Hepatocyte (in vitro differentiated cells): Measurements from ENCODE around the gene ATIC. TPM values are rescaled to one million over a fixed set of nuclear protein-coding genes. Genes with fewer than 3 reads are reported as not detected.

Experiments used
- DNase-seq: peaks from one replicate; pipeline ENCODE4 v3.0.0-alpha.2; 2016; ENCODE audit warnings: low spot score
- H2AFZ ChIP-seq: fragments of 200-600 bp; sonication (generic); 2 replicates; pipeline ENCODE4 v1.6.0; 2016; ENCODE audit warnings: antibody characterized with exemption, mild to moderate bottlenecking
- H3K27ac ChIP-seq: fragments of 200-600 bp; sonication (generic); 2 replicates; pipeline ENCODE4 v1.5.1; 2016; ENCODE audit warnings: mild to moderate bottlenecking
- H3K27me3 ChIP-seq: fragments of 200-600 bp; sonication (generic); 2 replicates; pipeline ENCODE4 v1.6.1; 2016
- H3K36me3 ChIP-seq: fragments of 200-600 bp; sonication (generic); replicated peaks from 2 replicates; pipeline ENCODE4 v1.5.1; 2016; ENCODE audit warnings: low read depth; ENCODE audit not compliant: insufficient read depth
- H3K4me1 ChIP-seq: fragments of 200-600 bp; sonication (generic); 2 replicates; pipeline ENCODE4 v1.5.1; 2016; ENCODE audit warnings: mild to moderate bottlenecking, moderate library complexity; ENCODE audit not compliant: insufficient read depth
- H3K4me2 ChIP-seq: fragments of 200-600 bp; sonication (generic); 2 replicates; pipeline ENCODE4 v1.6.0; 2016
- H3K4me3 ChIP-seq: fragments of 200-600 bp; sonication (generic); 2 replicates; pipeline ENCODE4 v1.5.1; 2016; ENCODE audit warnings: mild to moderate bottlenecking
- H3K79me2 ChIP-seq: fragments of 200-600 bp; sonication (generic); 2 replicates; pipeline ENCODE4 v1.6.0; 2017; ENCODE audit warnings: mild to moderate bottlenecking
- H3K9me2 ChIP-seq: fragments of 200-600 bp; sonication (generic); replicated peaks from 2 replicates; pipeline ENCODE4 v1.6.0; 2017; ENCODE audit warnings: mild to moderate bottlenecking; ENCODE audit not compliant: insufficient read depth
- H3K9me3 ChIP-seq: fragments of 200-600 bp; sonication (generic); 2 replicates; pipeline ENCODE4 v1.5.1; 2016; ENCODE audit warnings: low read depth, mild to moderate bottlenecking
- H4K20me1 ChIP-seq: fragments of 200-600 bp; sonication (generic); 2 replicates; pipeline ENCODE4 v1.6.0; 2016; ENCODE audit warnings: mild to moderate bottlenecking; ENCODE audit not compliant: insufficient read depth, poor library complexity, severe bottlenecking
- CTCF ChIP-seq: fragments of 200-600 bp; sonication (generic); IDR thresholded peaks from 2 replicates; pipeline ENCODE4 v1.5.1; 2016; ENCODE audit warnings: antibody characterized with exemption, mild to moderate bottlenecking; ENCODE audit not compliant: poor library complexity
- EZH2 ChIP-seq: fragments of 200-600 bp; sonication (generic); IDR thresholded peaks from 2 replicates; pipeline ENCODE4 v1.6.1; 2016; ENCODE audit warnings: antibody characterized with exemption, mild to moderate bottlenecking, borderline replicate concordance
- EZH2phosphoT487 ChIP-seq: fragments of 200-600 bp; sonication (generic); IDR thresholded peaks from one replicate; pipeline ENCODE4 v1.6.1; 2018; ENCODE audit warnings: antibody characterized with exemption, mild to moderate bottlenecking, low read depth, moderate library complexity; ENCODE audit not compliant: unreplicated experiment, severe bottlenecking
- WGBS: methylation state at CpG from one replicate; pipeline ENCODE4 v1.1.6; 2016; ENCODE audit warnings: low lambda C conversion rate; ENCODE audit errors: missing lambda C conversion rate; 5-methylcytosine and 5-hydroxymethylcytosine counted together
- polyA plus RNA-seq: library from polyadenylated mRNA; unstranded; fragments of >200 nt; fragmentation: Nextera tagmentation; extraction: Ambion mirVana; gene quantifications from 2 replicates; pipeline ENCODE4 v1.2.1, GENCODE V29; 2016
- total RNA-seq: library from RNA; depleted of rRNA; stranded (reverse); fragments of >200 nt; gene quantifications from 2 replicates; pipeline ENCODE4 v1.2.3, GENCODE V29; 2014

ATIC gene
- total RNA-seq = 19.4 and 19.6 TPM in 2 replicates
- polyA plus RNA-seq = 82.1 and 82.7 TPM in 2 replicates

- H2AFZ ChIP-seq = peak within 1 kb of the TSS; percentile 86
These were observed at the start of gene ATIC for GRCh38 chr2:215311625-215312396. Gene ATIC (plus strand): TSS chr2:215312059. CDS start chr2:215312143, 84 bp downstream.

DNA sequence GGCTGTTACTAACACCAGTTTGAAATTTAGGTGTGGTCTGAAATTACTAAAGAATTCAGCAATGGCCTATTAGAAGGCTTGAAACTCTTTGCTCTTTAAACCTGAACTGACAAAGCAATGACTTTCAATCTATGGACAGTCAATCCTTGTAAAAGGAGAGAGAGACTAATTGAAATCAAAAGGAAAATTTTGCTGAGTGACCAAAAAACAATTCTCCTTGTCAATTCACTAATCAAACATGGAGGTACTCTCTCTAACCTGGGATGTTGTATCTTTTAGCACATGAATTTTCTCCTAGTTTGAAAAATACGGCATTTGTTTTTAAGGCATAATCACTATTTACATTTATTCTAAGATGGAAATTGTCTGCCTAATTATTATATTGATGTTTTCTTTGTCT is 49.6 kb upstream of the ATIC start:
- WGBS = 79% methylated on average over 1 of the region's 1 CpG
- no peaks in the 10 kb centered on the region for H3K36me3 ChIP-seq
- no peaks in the 10 kb centered on the region for H3K9me3 ChIP-seq
- H3K4me3 ChIP-seq = no peak overlapping the region
- no peaks in the 10 kb centered on the region for H4K20me1 ChIP-seq
- no peak for TF ChIP-seq EZH2phosphoT487
- TF ChIP-seq CTCF = no peak
- TF ChIP-seq EZH2 = no peak
- H3K27me3 ChIP-seq = no peaks in the 10 kb centered on the region
- no peaks in the 10 kb centered on the region for H3K9me2 ChIP-seq
- no peak for DNase-seq
- H3K27ac ChIP-seq = no peak overlapping the region
- no peaks in the 10 kb centered on the region for H3K4me1 ChIP-seq
- no peak overlapping the region for H2AFZ ChIP-seq
- no peak overlapping the region for H3K4me2 ChIP-seq
- no peaks in the 10 kb centered on the region for H3K79me2 ChIP-seq

More at GRCh38 chr2:215311625-215312396, at the start of gene ATIC:
- Histone ChIP-seq H3K27ac (peak within 1 kb of the TSS; percentile 70), H3K27me3 (no peaks in the 10 kb centered on the region), H4K20me1 (no peaks in the 10 kb centered on the region), H3K4me2 (peak within 1 kb of the TSS; percentile 89), H3K36me3 (no peaks in the 10 kb centered on the region), H3K4me3 (peak within 1 kb of the TSS; percentile 55), H3K9me2 (no peaks in the 10 kb centered on the region), H3K9me3 (no peaks in the 10 kb centered on the region), H3K79me2 (peaks cover 27% of the 10 kb centered on the region), H3K4me1 (peaks cover 15% of the 10 kb centered on the region)
- peak; percentile 98 for DNase-seq
- TF ChIP-seq EZH2 (no peak), EZH2phosphoT487 (no peak), CTCF (no peak)
- under 1% methylated on average over 63 of the region's 64 CpGs for WGBS

- H3K9me3 ChIP-seq = no peaks in the 10 kb centered on the region
- H3K4me2 ChIP-seq = no peak overlapping the region
- no peaks in the 10 kb centered on the region for H3K79me2 ChIP-seq
- H3K4me1 ChIP-seq = no peaks in the 10 kb centered on the region
- H3K27me3 ChIP-seq = no peaks in the 10 kb centered on the region
- TF ChIP-seq CTCF (no peak), EZH2 (no peak), EZH2phosphoT487 (no peak)
- WGBS = 78% methylated on average over 4 of the region's 4 CpGs
- H2AFZ ChIP-seq = no peak overlapping the region
- no peak overlapping the region for H3K27ac ChIP-seq
- no peaks in the 10 kb centered on the region for H3K36me3 ChIP-seq
- H3K4me3 ChIP-seq = no peak overlapping the region
- H3K9me2 ChIP-seq = no peaks in the 10 kb centered on the region
- no peak for DNase-seq
- no peaks in the 10 kb centered on the region for H4K20me1 ChIP-seq
These were observed 49.0 kb upstream of the ATIC start for GRCh38 chr2:215262741-215263362.
